AG09319 (cell line): ENCODE results near the gene LTBR.

Experiments used
- DNase-seq: peaks from one replicate; pipeline ENCODE4 v3.0.0-alpha.2; 2010; ENCODE audit warnings: low read depth; ENCODE audit errors: extremely low read depth
- TF ChIP-seq, protein P1 (sequence below): IDR thresholded peaks from 2 replicates; pipeline ENCODE4 v1.5.1; 2011; ENCODE audit warnings: low read depth, mild to moderate bottlenecking, inconsistent platforms, low read length, moderate library complexity

The LTBR gene

DNA sequence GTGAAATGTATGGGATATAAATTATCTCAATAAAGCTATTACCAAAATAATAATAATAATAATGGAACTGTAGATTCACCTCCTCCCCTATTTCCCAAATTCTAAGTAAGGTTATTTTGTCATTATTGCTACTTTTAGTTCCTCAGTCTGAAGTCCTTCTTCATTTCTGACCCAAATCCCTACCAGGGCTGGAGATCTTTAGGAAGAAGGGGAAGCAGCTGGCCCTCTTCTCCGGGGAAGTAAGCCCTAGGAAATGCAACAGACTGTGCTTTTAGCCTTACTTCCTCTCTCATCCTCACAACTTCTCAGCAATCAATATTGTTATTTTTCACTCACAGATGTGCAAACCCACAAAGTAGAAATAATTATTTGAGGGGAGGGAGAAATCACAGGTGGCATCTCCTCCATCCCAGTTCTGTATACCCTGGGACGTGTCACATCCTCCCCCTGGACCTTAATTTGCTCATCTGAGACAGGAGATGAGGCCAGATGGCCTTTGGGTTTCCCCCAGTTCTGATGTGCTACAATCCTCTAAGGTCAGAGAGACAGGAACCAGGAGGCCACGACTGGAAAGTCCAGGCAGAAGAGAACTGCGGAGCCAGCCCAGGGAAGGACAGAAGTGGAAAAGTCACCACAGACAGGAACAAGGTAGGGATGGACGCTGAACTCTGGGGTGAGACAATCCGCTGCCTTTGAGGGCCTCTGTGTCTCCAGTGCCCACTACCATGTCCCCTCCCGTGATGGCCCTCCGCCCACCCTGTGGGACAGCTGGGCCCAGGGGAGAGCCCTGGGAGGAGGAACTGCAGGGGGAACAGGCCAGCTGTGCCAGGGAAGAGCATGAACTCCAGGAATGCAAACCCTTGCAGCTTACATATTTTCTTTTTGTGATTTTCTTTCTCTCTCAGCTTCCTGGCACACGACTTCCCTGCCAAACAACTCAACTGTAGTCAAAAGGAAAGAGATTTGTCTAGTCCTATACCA lies 31.5 kb upstream of the LTBR start:
- TF ChIP-seq, protein P1, sequence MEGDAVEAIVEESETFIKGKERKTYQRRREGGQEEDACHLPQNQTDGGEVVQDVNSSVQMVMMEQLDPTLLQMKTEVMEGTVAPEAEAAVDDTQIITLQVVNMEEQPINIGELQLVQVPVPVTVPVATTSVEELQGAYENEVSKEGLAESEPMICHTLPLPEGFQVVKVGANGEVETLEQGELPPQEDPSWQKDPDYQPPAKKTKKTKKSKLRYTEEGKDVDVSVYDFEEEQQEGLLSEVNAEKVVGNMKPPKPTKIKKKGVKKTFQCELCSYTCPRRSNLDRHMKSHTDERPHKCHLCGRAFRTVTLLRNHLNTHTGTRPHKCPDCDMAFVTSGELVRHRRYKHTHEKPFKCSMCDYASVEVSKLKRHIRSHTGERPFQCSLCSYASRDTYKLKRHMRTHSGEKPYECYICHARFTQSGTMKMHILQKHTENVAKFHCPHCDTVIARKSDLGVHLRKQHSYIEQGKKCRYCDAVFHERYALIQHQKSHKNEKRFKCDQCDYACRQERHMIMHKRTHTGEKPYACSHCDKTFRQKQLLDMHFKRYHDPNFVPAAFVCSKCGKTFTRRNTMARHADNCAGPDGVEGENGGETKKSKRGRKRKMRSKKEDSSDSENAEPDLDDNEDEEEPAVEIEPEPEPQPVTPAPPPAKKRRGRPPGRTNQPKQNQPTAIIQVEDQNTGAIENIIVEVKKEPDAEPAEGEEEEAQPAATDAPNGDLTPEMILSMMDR = no peak

DNA sequence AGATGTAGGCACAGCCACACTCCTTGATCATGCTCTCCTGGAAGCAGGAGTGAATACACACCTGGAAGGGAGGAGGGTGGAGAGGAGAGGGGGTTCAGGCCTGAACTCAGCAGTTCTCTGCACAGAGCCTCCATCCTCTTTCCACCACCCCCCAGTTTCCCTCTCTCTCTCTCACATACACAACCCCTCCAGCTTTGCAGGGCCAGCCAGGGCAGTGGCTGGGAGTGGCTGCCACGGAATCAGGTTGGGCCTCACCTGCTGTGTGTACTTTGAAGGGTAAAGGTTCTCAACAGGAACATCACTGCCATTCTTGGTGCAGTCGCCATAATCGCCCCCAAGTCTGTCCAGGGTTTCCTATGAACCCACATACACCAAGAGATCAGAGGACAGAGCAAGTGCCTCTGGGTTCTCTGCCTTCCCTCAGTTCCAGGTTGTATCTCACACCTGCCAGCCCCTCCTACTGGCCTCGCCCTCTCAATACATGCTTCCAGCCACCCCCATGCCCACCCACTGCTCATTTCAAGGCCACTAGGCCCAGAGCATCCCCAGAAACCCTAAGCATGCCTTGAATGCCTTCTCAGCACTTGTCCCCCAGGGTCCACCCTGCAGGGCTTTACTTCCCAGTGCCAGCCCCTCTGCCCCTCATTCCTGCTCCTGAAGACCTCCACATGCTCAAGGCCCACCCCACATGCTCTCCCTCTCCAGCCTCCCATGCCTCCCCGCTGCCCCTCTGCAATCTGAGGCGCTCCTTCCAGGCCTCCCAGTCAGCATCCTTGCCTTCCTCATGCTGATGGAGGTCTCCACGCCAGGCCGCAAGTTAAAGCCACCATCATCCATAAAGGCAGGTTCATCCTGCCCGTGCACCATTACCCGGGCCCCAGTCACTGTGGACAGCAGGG lies 29.2 kb upstream of the LTBR start:
- TF ChIP-seq, protein P1 = no peak
- DNase-seq = no peak

More for the DNA sequence above, 31.5 kb upstream of the LTBR start:
- DNase-seq = no peak

DNA sequence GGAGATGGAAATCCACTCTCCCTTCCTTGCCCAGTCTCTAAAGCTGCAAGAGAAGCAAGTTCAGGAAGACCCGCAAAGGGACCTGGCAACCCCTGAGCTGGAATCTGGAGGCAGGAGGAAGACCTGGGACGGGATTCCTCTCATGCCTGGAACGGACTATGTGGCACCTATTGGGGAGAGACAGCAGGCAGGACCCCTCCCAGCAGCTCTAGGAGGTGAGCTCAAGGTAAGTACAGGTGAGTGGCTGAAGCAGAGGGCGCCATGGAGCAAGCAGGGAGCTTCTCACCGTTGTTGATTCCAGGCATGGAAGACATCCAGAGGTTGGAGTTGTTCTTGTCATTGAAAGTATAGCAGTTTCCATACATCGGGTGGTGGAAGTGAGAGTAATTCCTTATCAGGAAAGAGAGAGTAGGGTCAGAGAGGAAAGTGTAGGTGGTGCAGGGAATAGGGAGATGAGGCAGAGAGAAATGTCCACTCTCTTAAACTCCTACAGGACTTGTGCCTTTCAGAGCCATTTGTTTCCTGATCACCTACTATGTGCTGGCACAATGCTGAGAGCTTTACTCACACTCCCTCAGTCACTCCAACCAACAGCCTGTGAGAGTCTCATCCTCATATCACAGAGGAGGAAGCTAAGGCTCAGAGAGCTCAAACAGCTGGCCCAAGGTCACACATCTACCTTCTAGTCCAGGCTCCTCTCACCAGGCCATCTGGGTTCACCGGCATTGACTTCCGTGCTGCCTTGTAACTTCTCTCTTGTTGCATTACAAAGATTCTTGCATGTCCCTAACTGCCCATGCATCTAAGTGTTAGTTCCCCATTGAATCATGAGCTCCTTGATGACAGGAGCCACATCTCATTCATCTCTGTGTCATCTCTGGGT lies 28.2 kb upstream of the LTBR start:
- no peak for DNase-seq
- TF ChIP-seq, protein P1 = no peak

DNA sequence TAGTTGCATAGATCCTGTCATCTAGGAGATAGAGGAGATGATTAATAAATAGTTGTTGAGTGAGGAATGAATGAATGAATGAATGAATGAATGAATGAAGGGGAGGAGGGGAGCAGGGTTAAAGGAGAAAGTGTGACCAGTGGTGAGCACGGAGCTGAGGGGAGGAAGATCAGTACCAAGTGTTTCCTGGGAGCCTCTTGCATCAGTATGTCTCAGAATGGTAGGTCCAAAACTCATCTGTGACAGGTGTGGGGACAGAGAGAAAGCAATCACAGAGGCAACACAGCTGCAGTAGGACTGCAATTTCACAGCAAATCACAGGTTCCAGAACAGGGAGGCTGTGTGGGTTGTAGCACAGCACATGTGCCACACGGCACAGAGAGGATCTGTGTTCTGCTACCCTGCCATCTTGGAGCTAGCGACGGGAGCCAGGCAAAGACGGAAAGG lies 27.6 kb upstream of the LTBR start:
- TF ChIP-seq, protein P1 = no peak
- DNase-seq = no peak

DNA sequence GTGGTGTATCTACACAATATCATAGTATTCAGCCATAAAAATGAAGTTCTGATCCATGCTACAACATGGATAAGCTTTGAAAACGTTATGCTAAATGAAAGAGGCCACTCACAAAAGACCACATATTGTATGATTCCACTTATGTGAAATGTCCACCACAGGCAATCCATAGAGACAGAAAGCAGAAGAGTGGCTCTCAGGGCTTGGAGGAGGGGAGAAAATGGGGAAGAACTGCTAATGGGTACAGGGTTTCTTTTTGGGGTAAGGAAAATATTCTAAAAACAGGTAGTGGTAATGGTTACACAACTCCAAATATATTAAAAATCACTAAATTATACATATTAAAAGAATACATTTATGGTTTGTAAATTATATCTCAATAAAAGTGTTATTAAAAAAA lies 25.1 kb upstream of the LTBR start:
- TF ChIP-seq, protein P1 = no peak
- DNase-seq = no peak

DNA sequence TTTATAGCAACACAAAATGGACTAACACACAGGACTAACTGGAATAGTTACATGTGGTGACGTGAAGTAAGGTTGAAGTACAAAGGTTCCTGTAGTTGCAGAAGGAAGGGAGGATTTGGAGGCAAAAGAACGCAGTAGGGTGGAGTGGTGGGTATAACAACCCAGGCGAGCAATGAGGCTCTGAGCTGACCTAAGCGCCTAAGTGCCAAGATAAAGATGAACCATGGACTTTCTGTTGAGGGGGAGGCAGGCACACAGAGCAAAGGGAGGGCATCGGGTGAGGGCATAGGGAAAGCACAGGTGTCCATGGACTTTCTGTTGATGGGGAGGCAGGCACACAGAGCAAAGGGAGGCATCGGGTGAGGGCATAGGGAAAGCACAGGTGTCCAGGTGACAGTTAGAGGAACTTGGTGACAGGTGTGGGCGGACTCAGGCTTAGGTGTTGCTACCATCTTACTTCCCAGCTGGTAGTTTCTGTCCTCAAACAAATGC lies 23.8 kb upstream of the LTBR start:
- TF ChIP-seq, protein P1 = no peak

More for the DNA sequence above, 23.8 kb upstream of the LTBR start:
- no peak for DNase-seq
